Iris pigment epithelial cell (primary cell): ENCODE data around the gene OR2T33.
"Not testable (repeated sequence)": the region's sequence is repeated elsewhere in the genome, so short reads cannot be mapped to it uniquely, and the experiment has no call there.

Experiments
- DNase-seq: peaks from one replicate; pipeline ENCODE4 v3.0.0-alpha.2; 2011; ENCODE audit warnings: low read depth

The OR2T33 gene, protein sequence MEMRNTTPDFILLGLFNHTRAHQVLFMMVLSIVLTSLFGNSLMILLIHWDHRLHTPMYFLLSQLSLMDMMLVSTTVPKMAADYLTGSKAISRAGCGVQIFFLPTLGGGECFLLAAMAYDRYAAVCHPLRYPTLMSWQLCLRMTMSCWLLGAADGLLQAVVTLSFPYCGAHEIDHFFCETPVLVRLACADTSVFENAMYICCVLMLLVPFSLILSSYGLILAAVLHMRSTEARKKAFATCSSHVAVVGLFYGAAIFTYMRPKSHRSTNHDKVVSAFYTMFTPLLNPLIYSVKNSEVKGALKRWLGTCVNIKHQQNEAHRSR

DNA sequence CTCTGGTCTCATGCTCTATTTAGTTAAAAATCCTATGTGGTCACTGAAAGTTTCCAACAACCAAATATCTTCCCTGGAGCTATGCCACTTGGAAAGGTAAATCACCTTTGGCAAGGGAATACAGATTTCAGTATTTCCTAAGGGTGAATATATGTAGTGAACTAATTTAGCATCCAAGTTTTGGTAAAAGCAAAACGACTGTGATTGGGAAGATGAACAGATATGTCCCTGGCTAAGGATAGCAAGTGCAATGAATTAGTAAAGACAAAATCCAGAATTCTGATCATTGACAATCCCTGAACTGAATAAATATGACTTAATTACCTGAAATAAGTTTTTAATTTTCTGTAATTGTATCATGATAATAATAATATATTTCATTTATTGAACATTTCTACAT, at the start of gene OR2T33:
Gene OR2T33 (minus strand): TSS at position 101 of the 400 bp plus-strand sequence. CDS start 4,162 bp downstream, outside the sequence.
- DNase-seq: no peak

DNA sequence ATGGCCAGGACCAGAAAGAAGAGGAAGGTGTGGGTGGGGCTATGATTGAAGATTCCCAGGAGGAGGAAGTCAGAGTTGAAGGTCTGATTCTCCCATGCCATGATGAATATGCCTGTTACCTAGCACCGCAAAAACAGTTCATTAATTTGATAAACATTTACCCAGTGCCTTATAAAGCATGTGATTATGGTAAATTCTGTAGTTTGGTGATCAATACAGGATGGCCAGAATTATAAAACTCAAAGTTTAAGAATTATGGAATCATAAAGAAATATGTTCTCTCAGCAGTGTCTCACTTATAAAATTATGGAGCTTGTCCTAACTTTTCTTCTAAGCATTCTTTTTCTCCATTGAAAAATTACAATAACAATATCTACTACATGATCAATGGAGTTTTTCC, 46.7 kb upstream of the OR2T33 start, which contains the start of gene OR2M7:
Gene OR2M7 (minus strand): TSS at position 101 of the 400 bp plus-strand sequence. CDS start 0 bp downstream, at position 101.
- DNase-seq: no peak

DNA sequence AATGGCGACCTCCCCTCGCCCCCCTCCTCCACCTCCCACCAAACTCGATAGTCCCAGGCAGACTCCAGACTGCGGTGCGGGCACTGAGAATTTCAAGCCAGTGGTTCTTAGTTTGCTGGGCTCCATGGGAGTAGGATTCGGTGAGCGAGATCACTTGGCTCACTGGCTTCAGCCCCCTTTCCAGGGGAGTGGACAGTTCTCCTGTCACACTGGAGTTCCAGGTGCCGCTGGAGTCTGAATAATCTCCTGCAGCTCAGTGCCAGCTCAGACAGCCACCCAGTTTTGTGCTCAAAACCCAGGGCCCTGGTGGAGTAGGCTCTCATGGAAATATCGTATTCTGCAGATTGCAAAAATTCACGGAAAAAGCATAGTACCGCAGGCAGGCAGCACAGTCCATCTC, 39.0 kb upstream of the OR2T33 start:
- no peak for DNase-seq

DNA sequence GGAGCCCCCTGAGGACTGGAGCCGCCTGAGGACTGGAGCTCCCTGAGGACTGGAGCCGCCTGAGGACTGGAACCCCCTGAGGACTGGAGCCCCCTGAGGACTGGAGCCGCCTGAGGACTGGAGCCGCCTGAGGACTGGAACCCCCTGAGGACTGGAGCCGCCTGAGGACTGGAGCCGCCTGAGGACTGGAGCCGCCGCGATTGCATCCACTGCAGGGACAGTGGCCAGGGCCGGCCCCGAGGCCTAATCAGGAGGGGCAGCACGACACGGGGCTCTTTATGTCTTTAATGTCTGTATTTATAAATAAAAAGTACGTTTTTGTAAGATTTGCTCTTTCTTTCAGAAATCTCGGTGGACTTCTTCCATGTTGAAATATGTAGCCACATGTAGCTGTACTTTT, 29.0 kb upstream of the OR2T33 start:
- not testable (repeated sequence) for DNase-seq

DNA sequence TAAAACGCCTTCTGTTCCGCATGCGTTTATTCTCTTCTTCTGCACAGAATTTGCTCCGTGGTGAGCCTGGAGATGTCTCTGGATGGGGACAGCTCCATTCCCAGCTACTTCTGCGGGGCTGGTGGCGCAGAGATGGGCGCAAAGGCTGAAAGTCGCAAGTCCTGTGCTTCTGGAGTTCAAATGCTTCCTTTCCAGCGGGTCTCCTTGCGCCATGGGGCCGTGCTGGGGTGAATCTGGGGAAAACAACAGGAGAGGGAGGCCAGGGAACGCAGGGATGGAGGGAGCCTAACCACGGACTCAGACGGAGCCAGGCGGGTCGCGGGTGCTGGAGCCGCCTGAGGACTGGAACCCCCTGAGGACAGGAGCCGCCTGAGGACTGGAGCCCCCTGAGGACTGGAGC, 28.3 kb upstream of the OR2T33 start:
- DNase-seq: no peak

DNA sequence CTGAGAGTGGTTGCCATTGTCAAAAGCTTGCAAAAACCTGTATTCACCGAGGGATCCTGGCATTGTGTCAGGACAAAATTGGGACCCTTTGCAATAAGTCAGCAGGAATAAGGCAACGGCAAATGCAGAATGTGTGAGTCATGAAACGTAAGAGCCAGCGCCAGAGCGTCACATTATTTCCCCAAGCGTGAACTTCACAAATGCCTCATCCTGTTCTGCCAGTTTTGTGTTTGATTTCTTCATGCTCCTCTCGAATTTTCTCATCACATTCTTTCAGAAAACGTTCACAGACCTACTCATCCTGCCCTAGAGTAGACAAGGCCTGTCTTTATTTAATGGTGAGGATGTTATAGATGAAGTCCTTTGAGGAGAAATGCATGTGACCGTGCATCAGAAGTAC, 27.9 kb upstream of the OR2T33 start:
- not testable (repeated sequence) for DNase-seq

DNA sequence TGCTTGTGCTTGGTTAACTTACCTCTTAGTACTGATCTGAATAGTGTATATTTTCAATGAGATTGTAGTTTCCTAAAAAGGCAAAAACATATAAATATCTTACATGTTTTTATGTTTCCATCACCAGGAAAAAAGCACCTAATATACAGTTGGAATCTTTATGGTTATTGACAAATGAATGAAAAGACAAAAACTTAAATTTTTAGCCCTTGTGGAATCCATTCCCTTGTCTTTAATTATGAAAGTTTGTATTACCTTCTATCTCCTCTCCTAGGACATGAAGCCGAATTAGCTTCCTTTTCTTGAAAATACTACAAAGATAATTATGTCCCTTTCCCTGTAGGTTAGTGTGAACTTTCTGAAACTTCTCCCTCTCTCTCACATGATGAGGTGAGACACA, 25.5 kb upstream of the OR2T33 start, which contains the start of gene OR2T12:
Gene OR2T12 (minus strand): TSS at position 101 of the 400 bp plus-strand sequence. CDS start 7,846 bp downstream, outside the sequence.
- no peak for DNase-seq

DNA sequence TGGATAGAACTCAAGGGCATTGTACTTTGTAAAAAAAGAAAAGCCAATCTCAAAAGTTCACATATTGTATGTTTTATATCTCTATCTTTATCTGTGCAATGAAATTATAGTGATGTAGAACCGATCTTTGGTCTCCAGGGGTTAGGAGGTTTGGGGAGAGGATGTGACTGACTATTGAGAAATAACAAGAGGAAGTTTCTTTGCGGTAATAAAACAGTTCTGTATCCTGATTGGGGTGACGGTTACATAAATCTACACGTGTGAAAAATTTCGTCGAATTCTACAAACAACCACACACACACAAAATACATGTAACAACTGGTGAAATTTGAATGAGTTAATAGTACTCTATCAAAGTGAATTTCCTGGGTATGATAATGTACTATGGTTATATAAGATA, 10.6 kb upstream of the OR2T33 start:
- DNase-seq: no peak

DNA sequence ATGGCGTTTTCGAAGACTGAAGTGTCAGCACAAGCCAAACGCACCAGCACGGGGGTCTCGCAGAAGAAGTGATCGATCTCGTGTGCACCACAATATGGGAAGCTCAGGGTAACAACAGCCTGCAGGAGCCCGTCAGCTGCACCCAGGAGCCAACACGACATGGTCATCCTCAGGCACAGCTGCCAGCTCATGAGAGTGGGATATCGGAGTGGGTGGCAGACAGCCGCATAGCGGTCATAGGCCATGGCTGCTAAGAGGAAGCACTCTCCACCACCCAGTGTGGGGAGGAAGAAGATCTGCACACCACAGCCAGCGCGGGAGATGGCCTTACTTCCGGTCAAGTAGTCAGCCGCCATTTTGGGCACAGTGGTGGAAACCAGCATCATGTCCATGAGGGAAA, 4.6 kb downstream of the OR2T33 start:
- DNase-seq: not testable (repeated sequence)

DNA sequence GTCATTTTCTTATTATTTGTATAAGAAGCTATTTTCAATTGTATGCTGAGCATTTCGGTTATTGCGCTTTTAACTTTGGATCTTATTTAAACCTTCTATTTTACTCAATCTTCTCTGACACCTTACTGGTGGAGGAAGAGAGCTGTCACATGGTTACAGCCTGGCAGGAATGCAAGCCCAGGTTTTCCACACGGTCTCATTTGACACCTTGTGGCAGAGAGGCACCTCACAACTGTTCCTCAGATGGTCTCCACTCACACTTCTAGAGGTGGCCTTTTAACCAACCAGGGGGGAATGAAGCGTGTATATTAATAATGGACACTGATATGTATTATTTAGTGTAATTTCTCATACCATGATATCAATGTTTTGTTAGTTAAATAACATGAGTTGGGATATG, 9.6 kb downstream of the OR2T33 start:
- DNase-seq: no peak

DNA sequence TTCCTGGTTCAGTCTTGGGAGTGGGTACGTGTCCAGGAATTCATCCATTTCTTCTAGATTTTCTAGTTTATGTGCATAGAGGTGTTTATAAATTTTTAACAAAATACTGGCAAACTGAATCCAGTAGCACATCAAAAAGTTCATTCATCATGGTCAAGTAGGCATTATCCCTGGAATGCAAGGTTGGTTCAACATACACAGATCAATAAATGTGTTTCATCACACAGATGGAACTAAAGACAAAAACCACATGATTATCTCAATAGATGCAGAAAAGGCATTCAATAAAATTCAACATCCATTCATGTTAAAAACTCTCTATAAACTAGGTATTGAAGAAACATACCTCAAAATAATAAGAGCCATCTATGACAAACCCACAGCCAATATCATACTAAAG, 18.5 kb downstream of the OR2T33 start:
- DNase-seq: not testable (repeated sequence)

DNA sequence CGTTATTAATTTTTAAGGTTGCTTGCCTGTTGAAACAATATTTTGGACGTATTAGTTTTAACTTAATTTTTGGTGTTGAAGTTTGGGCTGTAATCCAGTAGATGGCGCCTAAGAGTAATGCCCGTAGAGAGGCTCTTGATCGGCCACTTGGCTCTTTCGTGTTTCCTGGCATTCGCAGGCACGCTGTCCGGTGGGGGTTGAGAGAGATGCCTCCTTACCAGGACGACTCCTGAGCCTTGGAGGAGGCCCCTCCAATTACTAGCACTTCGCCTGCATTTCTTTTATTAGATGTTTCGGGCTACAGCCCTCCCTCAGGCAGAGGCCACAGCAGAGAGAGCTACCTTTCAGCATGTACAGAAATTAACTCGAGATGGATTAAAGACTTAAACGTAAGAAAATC, 34.6 kb downstream of the OR2T33 start:
- peak; percentile 17 for DNase-seq

DNA sequence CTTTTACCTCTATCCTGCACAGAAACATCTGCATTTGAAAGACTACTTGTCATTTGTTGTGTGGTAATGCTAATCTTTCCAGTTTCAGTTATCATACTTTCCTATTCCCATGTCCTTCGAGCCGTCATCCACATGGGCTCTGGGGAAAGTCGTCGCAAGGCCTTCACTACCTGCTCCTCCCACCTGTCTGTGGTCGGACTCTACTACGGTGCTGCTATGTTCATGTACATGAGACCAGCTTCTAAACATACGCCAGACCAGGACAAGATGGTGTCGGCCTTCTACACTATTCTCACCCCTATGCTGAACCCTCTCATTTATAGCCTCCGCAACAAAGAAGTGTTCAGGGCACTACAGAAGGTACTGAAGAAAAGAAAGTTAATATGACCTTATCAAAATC, 38.3 kb downstream of the OR2T33 start:
- DNase-seq: no peak

DNA sequence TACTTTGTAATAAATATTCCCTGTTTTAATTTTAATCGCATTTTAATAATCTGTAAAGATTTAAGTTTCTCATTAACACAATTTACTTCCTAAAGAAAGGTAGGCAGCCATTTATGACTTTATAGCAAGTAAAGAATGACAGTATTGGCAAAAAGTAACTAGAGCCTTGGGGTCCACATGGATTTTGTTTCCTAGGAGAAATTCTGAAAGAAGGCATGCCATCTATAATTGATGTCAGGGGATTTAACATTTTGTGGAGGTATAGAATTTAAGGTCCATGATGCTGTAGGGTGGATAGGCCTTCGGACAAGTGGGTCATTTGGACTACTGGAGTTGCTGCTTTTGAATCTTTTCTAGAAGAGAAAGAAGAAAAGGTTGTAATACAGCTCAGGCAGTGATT, 46.7 kb downstream of the OR2T33 start, which contains the start of gene OR2M4:
Gene OR2M4 (plus strand): TSS at position 301 of the 400 bp plus-strand sequence. CDS start 7,512 bp downstream, outside the sequence.
- no peak for DNase-seq

DNA sequence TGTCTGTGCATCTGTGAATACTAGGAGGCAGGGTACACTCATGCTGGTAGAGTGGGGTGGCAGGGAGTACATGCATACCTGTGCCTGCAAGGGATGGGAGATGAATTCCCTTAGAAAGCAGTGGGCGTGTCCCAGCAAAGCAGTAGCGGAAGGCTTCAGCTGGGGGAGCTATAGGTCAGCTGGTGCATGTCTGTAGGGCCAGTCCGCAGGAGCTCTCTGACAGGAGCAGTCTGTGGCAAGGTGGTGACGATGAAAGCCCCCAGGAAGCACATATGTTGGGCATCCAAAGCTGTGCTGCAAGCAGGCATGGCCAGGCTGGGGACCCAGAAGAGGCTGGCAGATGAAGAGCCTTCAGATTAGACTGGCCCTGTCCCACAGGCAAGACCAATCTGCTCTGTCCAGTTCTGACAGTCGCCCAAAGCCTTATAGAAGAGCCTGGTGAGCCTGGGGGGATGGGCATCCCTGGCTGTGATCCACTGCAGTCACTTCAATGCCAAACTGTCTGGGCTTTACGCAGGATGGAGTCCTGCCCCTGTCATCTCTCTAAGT, 48.3 kb downstream of the OR2T33 start:
- no peak for DNase-seq

DNA sequence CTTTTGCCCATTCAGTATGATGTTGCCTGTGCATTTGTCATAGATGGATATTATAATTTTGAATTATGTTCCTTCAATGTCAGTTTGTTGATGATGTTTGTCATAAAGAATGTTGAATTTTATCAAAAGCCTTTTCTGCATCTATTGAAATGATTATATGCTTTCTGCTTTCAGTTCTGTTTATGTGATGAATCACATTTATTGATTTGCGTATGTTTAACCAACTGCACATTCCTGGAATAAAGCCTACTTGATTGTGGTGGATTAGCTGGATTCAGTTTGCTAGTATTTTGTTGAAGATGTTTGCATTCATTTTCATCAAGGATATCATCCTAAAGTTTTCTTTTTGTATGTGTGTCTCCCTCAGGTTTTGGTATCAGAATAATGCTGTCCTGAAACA, 52.2 kb downstream of the OR2T33 start:
- DNase-seq: no peak
